Epithelial cell of esophagus (primary cell): ENCODE data around the gene CNTN5.

Source experiments
- DNase-seq: peaks from one replicate; pipeline ENCODE4 v3.0.0; 2010; ENCODE audit warnings: low read depth
- H3K4me3 ChIP-seq: 2 replicates; pipeline ENCODE4 v1.5.1; 2011; ENCODE audit warnings: mild to moderate bottlenecking, low read length, control low read depth
- TF ChIP-seq, protein P1 (sequence below): IDR thresholded peaks from 2 replicates; pipeline ENCODE4 v1.5.1; 2011; ENCODE audit warnings: low read depth, mild to moderate bottlenecking, low read length, control low read depth, inconsistent platforms; ENCODE audit not compliant: insufficient read depth; ENCODE audit errors: missing control alignments

CNTN5 gene

DNA sequence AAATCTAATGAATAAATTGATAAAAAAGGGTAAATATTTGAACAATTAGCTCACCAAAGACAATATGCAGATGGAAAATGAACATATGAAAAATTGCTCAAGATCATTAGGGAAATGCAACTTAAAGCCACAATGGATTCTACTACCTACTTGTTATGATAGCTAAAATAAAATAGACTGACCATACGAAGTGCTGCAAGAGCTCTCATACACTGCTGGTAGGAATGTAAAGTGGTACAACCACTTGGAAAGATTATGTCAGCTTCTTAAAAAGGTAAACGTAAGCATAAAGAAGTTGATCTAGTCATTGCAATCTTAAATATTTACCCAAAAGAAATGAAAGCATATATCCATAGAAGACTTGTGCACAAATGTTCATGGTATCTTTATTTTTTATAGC is 1162.2 kb downstream of the CNTN5 start:
- DNase-seq, result no peak
- H3K4me3 ChIP-seq, result no peak overlapping the region
- TF ChIP-seq, protein P1, sequence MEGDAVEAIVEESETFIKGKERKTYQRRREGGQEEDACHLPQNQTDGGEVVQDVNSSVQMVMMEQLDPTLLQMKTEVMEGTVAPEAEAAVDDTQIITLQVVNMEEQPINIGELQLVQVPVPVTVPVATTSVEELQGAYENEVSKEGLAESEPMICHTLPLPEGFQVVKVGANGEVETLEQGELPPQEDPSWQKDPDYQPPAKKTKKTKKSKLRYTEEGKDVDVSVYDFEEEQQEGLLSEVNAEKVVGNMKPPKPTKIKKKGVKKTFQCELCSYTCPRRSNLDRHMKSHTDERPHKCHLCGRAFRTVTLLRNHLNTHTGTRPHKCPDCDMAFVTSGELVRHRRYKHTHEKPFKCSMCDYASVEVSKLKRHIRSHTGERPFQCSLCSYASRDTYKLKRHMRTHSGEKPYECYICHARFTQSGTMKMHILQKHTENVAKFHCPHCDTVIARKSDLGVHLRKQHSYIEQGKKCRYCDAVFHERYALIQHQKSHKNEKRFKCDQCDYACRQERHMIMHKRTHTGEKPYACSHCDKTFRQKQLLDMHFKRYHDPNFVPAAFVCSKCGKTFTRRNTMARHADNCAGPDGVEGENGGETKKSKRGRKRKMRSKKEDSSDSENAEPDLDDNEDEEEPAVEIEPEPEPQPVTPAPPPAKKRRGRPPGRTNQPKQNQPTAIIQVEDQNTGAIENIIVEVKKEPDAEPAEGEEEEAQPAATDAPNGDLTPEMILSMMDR, result no peak

DNA sequence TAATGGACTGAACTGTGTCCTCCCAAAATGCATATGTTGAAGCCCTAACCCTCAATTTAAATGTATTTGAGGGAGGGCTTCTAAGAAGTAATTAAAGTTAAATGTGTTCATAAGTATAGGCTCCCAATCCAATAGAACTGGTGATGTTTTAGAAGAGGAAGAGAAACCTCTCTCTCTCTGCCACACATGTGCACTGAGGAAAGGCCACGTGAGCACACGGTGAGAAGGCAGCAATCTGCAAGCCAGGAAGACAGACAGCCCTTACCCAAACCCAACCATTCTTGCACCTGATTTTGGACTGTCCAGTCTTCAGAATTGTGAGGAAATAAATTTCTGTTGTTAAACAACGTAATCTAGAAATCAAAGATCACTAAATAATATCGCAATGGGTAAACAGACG is 1164.8 kb downstream of the CNTN5 start:
- TF ChIP-seq, protein P1, result no peak
- DNase-seq, result no peak
- H3K4me3 ChIP-seq, result no peak overlapping the region

GRCh38 chr11:100188137-100188783 is 1167.5 kb downstream of the CNTN5 start:
- TF ChIP-seq, protein P1, result no peak

DNA sequence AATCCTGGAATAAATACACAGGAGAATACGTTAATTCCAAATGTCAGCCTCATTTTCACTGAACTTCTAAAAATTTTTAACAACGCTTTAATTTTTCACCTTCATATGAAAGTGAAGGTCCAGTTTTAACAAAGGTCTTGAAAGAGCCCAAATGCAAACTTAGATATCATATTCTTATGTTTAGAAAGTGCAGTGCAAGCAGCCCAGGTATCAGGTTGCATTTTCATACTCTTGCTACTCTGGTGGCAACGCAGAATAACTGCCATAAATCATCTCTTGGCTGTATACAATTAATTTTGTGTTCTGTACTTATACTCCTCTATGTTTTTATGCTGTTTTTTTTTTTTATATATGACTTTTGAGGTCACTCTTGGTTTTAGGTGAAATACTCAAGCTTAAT is 1169.6 kb downstream of the CNTN5 start:
- TF ChIP-seq, protein P1, result no peak
- H3K4me3 ChIP-seq, result no peak overlapping the region
- DNase-seq, result no peak

More at GRCh38 chr11:100188137-100188783, 1167.5 kb downstream of the CNTN5 start:
- H3K4me3 ChIP-seq, result no peak overlapping the region
- no peak for DNase-seq

GRCh38 chr11:100192181-100192580 is 1171.4 kb downstream of the CNTN5 start:
- TF ChIP-seq, protein P1, result no peak
- no peak overlapping the region for H3K4me3 ChIP-seq
- no peak for DNase-seq

DNA sequence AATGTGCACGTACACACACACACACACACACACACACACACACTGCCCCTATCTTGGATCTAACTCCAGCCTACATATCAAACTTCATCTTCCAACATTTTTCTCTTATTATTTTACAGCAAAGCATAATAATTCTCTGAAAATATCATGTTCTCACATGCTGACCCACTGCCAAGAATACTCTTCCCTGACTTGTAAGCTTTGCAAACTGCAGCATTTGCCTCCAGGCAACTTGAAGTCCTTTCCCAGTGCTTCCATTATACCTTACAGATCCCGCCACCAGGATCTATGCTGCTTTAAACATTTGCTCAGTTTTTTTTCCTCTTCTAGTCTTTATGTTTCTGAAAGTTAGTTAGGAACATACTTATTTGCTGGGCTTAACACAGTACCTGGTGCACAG is 1183.0 kb downstream of the CNTN5 start:
- no peak overlapping the region for H3K4me3 ChIP-seq
- DNase-seq, result peak; percentile 44
- TF ChIP-seq, protein P1, result no peak

- TF ChIP-seq, protein P1, result no peak
These were observed 1185.2 kb downstream of the CNTN5 start for GRCh38 chr11:100205926-100206325.

More at GRCh38 chr11:100205926-100206325, 1185.2 kb downstream of the CNTN5 start:
- no peak overlapping the region for H3K4me3 ChIP-seq
- DNase-seq, result peak; percentile 56
